Stimulated activated CD4-positive, alpha-beta T cell treated with anti-CD3 and anti-CD28 coated beads, Interleukin-1b, Interleukin-23, amount 100 ng/mL, for 24 hours (primary cell): ENCODE data around the gene NVL.

Experiments used
- DNase-seq, 4 experiments: peaks; one replicate each; pipeline ENCODE4 v3.0.0-alpha.2; 2020; ENCODE audit warnings: low read depth in 4 of 4, low spot score in 1 of 4

The NVL gene

GRCh38 chr1:224199679-224200078 is 130.3 kb downstream of the NVL start:
- DNase-seq = no peak

DNA sequence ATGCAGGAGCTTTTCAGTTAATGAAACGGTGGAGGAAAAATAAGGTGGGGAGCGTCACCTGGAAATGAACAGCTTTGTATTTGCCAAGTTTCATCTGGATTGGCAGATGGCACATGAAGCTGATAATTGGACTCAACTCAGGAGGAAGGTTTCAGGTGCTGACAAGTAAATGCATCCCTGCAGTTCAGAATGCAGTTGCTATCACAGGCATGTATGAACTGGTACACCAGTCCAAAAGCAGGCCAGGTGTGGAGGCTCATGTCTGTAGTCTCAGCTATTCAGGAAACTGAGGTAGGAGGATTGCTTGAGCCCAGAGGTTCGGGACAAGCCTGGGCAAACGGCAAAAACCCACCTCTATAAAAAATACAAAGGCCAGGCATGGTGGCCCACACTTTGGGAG is 131.4 kb downstream of the NVL start:
- no peak for DNase-seq

DNA sequence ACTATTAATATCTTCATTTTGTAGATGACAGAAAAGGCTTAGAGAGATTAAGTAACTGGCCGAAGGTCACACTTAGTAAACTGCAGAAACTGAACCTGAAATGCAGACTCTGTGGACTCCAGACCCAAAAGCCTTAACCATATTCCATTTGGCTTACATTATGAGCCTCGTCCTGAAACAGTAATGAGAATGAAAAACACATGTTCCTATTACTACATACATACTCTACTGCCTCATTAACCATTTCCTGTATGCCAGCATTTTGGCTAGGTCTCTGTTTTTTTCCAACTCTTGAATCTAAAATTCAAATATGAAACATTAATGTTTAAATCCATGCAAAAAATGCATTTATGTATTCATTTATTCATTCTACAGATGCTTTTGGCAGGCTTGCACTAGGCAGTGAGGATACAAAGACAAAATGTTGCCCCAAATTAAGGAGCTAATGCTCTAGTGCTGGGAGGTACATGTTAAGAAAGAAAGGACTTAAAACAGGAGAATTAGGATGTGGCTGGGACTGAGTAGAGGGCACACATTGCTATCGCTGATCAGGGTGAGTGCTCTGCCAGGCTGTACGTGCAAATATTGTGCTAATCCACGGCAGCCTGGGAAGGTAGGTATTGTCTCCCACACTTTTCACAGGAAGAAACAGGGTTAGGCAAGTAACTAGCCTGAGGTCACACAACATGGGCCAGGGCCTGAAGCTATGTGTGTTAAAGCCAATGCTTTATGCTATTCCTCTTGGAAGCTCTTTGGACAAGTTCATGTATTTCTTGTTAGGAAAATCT is 133.0 kb downstream of the NVL start:
- DNase-seq = no peak

- no peak for DNase-seq
These were observed 136.5 kb downstream of the NVL start for GRCh38 chr1:224193319-224193966.

GRCh38 chr1:224192082-224192788 is 137.7 kb downstream of the NVL start:
- no peak for DNase-seq

DNA sequence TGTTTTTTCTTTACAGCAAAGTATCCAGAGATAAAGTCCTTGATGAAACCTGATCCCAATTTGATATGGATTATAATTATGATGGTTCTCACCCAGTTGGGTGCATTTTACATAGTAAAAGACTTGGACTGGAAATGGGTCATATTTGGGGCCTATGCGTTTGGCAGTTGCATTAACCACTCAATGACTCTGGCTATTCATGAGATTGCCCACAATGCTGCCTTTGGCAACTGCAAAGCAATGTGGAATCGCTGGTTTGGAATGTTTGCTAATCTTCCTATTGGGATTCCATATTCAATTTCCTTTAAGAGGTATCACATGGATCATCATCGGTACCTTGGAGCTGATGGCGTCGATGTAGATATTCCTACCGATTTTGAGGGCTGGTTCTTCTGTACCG is 140.4 kb downstream of the NVL start:
- DNase-seq = no peak

GRCh38 chr1:224188286-224188685 is 141.7 kb downstream of the NVL start:
- no peak for DNase-seq

DNA sequence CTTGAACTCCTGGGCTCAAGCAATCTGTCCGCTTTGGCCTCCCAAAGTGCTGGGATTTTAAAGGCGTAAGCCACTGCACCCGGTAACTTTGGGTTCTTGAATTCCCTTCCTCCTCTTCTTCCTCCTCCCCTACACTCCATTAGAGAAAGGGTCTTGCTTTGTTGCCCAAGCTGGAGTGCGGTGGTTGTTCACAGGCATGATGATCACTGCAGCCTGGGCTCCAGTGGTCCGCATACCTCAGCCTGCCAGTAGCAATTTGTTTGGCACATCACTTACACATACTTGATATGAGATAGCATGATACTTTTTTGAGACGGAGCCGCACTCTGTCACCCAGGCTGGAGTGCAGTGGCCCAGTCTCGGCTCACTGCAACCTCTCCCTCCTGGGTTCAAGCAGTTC is 144.8 kb downstream of the NVL start:
- no peak for DNase-seq

DNA sequence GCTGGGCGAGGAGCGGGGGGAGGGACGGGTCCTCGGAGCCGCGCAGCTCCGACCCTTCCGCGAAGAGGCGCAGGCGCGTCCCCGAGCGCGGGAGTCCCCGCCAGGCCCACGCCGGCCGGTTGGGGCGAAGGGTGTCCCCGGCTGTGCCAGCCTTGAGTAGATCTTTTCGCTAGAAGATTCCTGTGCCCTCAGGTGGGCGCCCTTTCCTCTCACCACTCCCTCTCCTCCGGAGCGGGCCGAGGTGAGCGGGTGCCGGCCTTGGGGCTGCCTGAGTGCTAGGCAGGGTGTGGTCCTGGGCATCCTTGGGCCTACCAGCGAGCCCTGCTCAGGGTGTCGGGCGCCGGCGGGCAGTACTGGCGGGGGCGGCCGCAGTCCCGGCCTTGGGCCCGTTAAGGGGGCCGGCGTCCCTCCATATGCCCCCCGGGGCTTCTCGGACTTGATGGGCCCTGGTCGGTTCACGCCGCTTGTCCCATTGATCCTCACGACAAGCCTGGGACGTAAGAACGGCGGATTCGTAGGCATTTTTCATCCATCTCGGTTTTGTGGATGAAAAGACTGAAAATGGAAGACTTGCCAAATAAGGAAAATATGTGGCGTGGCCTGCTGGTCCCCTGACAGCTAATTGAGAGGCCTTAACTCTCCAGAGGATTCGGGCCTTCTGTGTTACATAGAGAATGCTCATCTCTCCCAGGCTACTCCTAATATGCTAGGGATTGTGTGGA is 146.2 kb downstream of the NVL start:
- DNase-seq = peak in 3 of 4 experiments; percentile 21 to 54 (median 43)

- peak; percentile 51 to 66 (median 62) for DNase-seq
These were observed 146.9 kb downstream of the NVL start, which contains the start of gene DEGS1 for GRCh38 chr1:224182866-224183590. Gene DEGS1, plus strand, starts transcription at chr1:224183240. Its CDS starts 97 bp downstream, at chr1:224183337.

- DNase-seq = no peak
These were observed 147.7 kb downstream of the NVL start for GRCh38 chr1:224182057-224182865.

GRCh38 chr1:224181453-224181810 is 148.5 kb downstream of the NVL start:
- DNase-seq = no peak

- DNase-seq = no peak
These were observed 149.1 kb downstream of the NVL start for GRCh38 chr1:224180783-224181452.

DNA sequence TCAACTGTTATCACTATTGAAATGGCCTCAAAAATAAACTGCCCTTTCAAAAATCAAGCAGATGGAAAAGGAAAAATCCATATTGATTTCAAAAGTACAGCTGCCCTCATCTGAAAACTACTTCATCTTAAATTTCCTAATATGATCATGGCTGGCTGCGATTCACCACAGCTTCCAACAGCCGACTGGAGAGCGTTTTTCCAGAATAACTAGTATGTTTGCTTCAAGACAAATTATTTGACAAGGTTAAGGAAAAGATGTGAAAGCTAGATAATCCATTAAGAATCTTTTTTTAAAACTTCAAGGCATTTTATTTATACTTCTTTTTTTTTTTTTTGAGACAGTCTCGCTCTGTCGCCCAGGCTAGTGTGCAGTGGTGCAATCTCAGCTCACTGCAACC is 151.1 kb downstream of the NVL start:
- DNase-seq = no peak

GRCh38 chr1:224177356-224177999 is 152.5 kb downstream of the NVL start:
- no peak for DNase-seq
